Renal pelvis (tissue), 12 donors: Measurements from ENCODE around the gene CDYL2. TPM values are rescaled to one million over a fixed set of nuclear protein-coding genes. Genes with fewer than 3 reads are reported as not detected.

Experiments used
- DNase-seq: peaks from one replicate; pipeline ENCODE4 v3.0.0-alpha.2; 2013
- long read RNA-seq, 16 experiments: transcript quantifications; one replicate each; lab custom pipeline, GENCODE V29; 2026
- polyA plus RNA-seq, 3 donors: library from polyadenylated mRNA; unstranded; fragments of 120-200 nt; gene quantifications; one replicate each; pipeline ENCODE4 v1.2.1, GENCODE V29; 2013; ENCODE audit not compliant: insufficient read length in 3 of 3

Gene CDYL2
- 1 to 10 TPM; 6.6 to 7.8 (median 7.3) TPM for polyA plus RNA-seq
- long read RNA-seq, donor 1, full-length matches to known transcripts = 1 of 1 reads
- long read RNA-seq, donor 1, partial matches to known transcripts = 0 of 1 reads
- long read RNA-seq, donor 1, other reads (novel, unspliced or antisense) = 0 of 1 reads
- long read RNA-seq, donor 2, full-length matches to known transcripts = 1 of 1 reads
- long read RNA-seq, donor 2, partial matches to known transcripts = 0 of 1 reads
- long read RNA-seq, donor 2, other reads (novel, unspliced or antisense) = 0 of 1 reads
- long read RNA-seq, donor 3, full-length matches to known transcripts = 1 of 1 reads
- long read RNA-seq, donor 3, partial matches to known transcripts = 0 of 1 reads
- long read RNA-seq, donor 3, other reads (novel, unspliced or antisense) = 0 of 1 reads
- long read RNA-seq, donor 4, full-length matches to known transcripts = 1 of 1 reads
- long read RNA-seq, donor 4, partial matches to known transcripts = 0 of 1 reads
- long read RNA-seq, donor 4, other reads (novel, unspliced or antisense) = 0 of 1 reads
- long read RNA-seq, donor 5, full-length matches to known transcripts = 2 of 2 reads
- long read RNA-seq, donor 5, partial matches to known transcripts = 0 of 2 reads
- long read RNA-seq, donor 5, other reads (novel, unspliced or antisense) = 0 of 2 reads
- long read RNA-seq, donor 6 = 0 reads
- long read RNA-seq, donor 7 = 0 reads
- long read RNA-seq, donor 8 = 0 reads
- long read RNA-seq, donor 9, full-length matches to known transcripts = 3 of 3 reads
- long read RNA-seq, donor 9, partial matches to known transcripts = 0 of 3 reads
- long read RNA-seq, donor 9, other reads (novel, unspliced or antisense) = 0 of 3 reads
- long read RNA-seq, donor 10, full-length matches to known transcripts = 1 of 1 reads
- long read RNA-seq, donor 10, partial matches to known transcripts = 0 of 1 reads
- long read RNA-seq, donor 10, other reads (novel, unspliced or antisense) = 0 of 1 reads
- long read RNA-seq, donor 11 = 0 reads
- long read RNA-seq, donor 12, full-length matches to known transcripts = 2 of 2 reads
- long read RNA-seq, donor 12, partial matches to known transcripts = 0 of 2 reads
- long read RNA-seq, donor 12, other reads (novel, unspliced or antisense) = 0 of 2 reads
- long read RNA-seq, donor 13 = 0 reads
- long read RNA-seq, donor 14 = 0 reads
- long read RNA-seq, donor 15 = 0 reads
- long read RNA-seq, donor 16 = 0 reads

- no peak for DNase-seq
Measured at GRCh38 chr16:80804526-80805383, at the start of gene CDYL2. CDYL2 (minus strand) TSS chr16:80804598; CDS start chr16:80804173, 425 bp downstream.

GRCh38 chr16:80852261-80852872 is 48.0 kb upstream of the CDYL2 start:
- DNase-seq = no peak

GRCh38 chr16:80851831-80852230 is 47.4 kb upstream of the CDYL2 start:
- DNase-seq = no peak

- no peak for DNase-seq
Measured at GRCh38 chr16:80850757-80851156, 46.4 kb upstream of the CDYL2 start.

GRCh38 chr16:80848862-80849261 is 44.5 kb upstream of the CDYL2 start:
- no peak for DNase-seq

- DNase-seq = no peak
Measured at GRCh38 chr16:80846680-80847079, 42.3 kb upstream of the CDYL2 start.

- DNase-seq = no peak
Measured at GRCh38 chr16:80846275-80846674, 41.9 kb upstream of the CDYL2 start.

GRCh38 chr16:80844395-80844794 is 40.0 kb upstream of the CDYL2 start:
- no peak for DNase-seq

GRCh38 chr16:80841231-80841630 is 36.8 kb upstream of the CDYL2 start:
- no peak for DNase-seq

GRCh38 chr16:80837533-80838147 is 33.2 kb upstream of the CDYL2 start:
- DNase-seq = peak; percentile 17

- no peak for DNase-seq
Measured at GRCh38 chr16:80836846-80837245, 32.4 kb upstream of the CDYL2 start.

- DNase-seq = no peak
Measured at GRCh38 chr16:80836202-80836601, 31.8 kb upstream of the CDYL2 start.

- DNase-seq = no peak
Measured at GRCh38 chr16:80831039-80831438, 26.6 kb upstream of the CDYL2 start.

GRCh38 chr16:80828495-80828894 is 24.1 kb upstream of the CDYL2 start:
- DNase-seq = no peak

GRCh38 chr16:80827007-80827406 is 22.6 kb upstream of the CDYL2 start:
- no peak for DNase-seq

GRCh38 chr16:80825365-80825758 is 21.0 kb upstream of the CDYL2 start:
- no peak for DNase-seq

- peak; percentile 53 for DNase-seq
Measured at GRCh38 chr16:80824623-80825364, 20.4 kb upstream of the CDYL2 start.

- DNase-seq = no peak
Measured at GRCh38 chr16:80819988-80820387, 15.6 kb upstream of the CDYL2 start.

- no peak for DNase-seq
Measured at GRCh38 chr16:80816356-80816755, 12.0 kb upstream of the CDYL2 start.
